ENCODE data around the gene OTULIN.

OTULIN gene

GRCh38 chr5:14702238-14702839, 37.8 kb downstream of the OTULIN start:
- no peaks in the 10 kb centered on the region for H3K27me3 ChIP-seq (ENCODE audit: insufficient read depth, low read length, poor library complexity, severe bottlenecking)
- TF ChIP-seq, protein P1, sequence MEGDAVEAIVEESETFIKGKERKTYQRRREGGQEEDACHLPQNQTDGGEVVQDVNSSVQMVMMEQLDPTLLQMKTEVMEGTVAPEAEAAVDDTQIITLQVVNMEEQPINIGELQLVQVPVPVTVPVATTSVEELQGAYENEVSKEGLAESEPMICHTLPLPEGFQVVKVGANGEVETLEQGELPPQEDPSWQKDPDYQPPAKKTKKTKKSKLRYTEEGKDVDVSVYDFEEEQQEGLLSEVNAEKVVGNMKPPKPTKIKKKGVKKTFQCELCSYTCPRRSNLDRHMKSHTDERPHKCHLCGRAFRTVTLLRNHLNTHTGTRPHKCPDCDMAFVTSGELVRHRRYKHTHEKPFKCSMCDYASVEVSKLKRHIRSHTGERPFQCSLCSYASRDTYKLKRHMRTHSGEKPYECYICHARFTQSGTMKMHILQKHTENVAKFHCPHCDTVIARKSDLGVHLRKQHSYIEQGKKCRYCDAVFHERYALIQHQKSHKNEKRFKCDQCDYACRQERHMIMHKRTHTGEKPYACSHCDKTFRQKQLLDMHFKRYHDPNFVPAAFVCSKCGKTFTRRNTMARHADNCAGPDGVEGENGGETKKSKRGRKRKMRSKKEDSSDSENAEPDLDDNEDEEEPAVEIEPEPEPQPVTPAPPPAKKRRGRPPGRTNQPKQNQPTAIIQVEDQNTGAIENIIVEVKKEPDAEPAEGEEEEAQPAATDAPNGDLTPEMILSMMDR (conservative IDR thresholded peaks at IDR 0.05; ENCODE audit: low read length): no peak
- no peak for TF ChIP-seq EZH2phosphoT487 (IDR thresholded peaks at IDR 0.05; ENCODE audit: borderline replicate concordance)
- peaks cover 2% of the 10 kb centered on the region; the same call in 1 of the 2 replicates for H3F3A ChIP-seq (ENCODE audit: low read depth)
- no peaks in the 10 kb centered on the region for H3K9me3 ChIP-seq (ENCODE audit: insufficient read depth, low read depth, low read length)
- peaks cover 3% of the 10 kb centered on the region; the same call in 1 of the 2 replicates for H3K79me2 ChIP-seq (ENCODE audit: insufficient read depth, low read length)
- peaks cover 20% of the 10 kb centered on the region for H3K4me1 ChIP-seq (ENCODE audit: insufficient read depth, low read length, poor library complexity, severe bottlenecking)
- peaks cover 51% of the 10 kb centered on the region; the same call in 1 of the 2 replicates for H3K36me3 ChIP-seq (ENCODE audit: insufficient read depth, low read length)
- H3K4me3 ChIP-seq (ENCODE audit: low read length, poor library complexity, severe bottlenecking): no peak overlapping the region
- H3K4me2 ChIP-seq (ENCODE audit: low read depth, low read length, poor library complexity, severe bottlenecking): no peak overlapping the region
- no peaks in the 10 kb centered on the region for H3K9me2 ChIP-seq (replicated peaks; ENCODE audit: low read depth, low read length)
- H3K9ac ChIP-seq (ENCODE audit: low read depth, low read length, poor library complexity, severe bottlenecking): no peak overlapping the region
- no peak overlapping the region for H2AFZ ChIP-seq (ENCODE audit: low read length)
- H4K20me1 ChIP-seq (ENCODE audit: insufficient read depth, low read length, poor library complexity, severe bottlenecking): no peaks in the 10 kb centered on the region

- no peak overlapping the region for H3K9ac ChIP-seq (ENCODE audit: low read depth, low read length, poor library complexity, severe bottlenecking)
- H3K4me3 ChIP-seq (ENCODE audit: low read length, poor library complexity, severe bottlenecking): no peak overlapping the region
- H3K79me2 ChIP-seq (ENCODE audit: insufficient read depth, low read length): peaks cover 3% of the 10 kb centered on the region; the same call in 1 of the 2 replicates
- H3K27me3 ChIP-seq (ENCODE audit: insufficient read depth, low read length, poor library complexity, severe bottlenecking): no peaks in the 10 kb centered on the region
- peaks cover 20% of the 10 kb centered on the region for H3K4me1 ChIP-seq (ENCODE audit: insufficient read depth, low read length, poor library complexity, severe bottlenecking)
- H3K36me3 ChIP-seq (ENCODE audit: insufficient read depth, low read length): peaks cover 55% of the 10 kb centered on the region; the same call in 1 of the 2 replicates
- no peaks in the 10 kb centered on the region for H3K9me3 ChIP-seq (ENCODE audit: insufficient read depth, low read depth, low read length)
- H3K9me2 ChIP-seq (replicated peaks; ENCODE audit: low read depth, low read length): no peaks in the 10 kb centered on the region
- H4K20me1 ChIP-seq (ENCODE audit: insufficient read depth, low read length, poor library complexity, severe bottlenecking): no peaks in the 10 kb centered on the region
- no peak overlapping the region for H3K4me2 ChIP-seq (ENCODE audit: low read depth, low read length, poor library complexity, severe bottlenecking)
- H2AFZ ChIP-seq (ENCODE audit: low read length): no peak overlapping the region
- TF ChIP-seq, protein P1 (conservative IDR thresholded peaks at IDR 0.05; ENCODE audit: low read length): no peak
- no peak for TF ChIP-seq EZH2phosphoT487 (IDR thresholded peaks at IDR 0.05; ENCODE audit: borderline replicate concordance)
- H3F3A ChIP-seq (ENCODE audit: low read depth): peaks cover 2% of the 10 kb centered on the region; the same call in 1 of the 2 replicates
Measured at GRCh38 chr5:14705556-14705955, 41.0 kb downstream of the OTULIN start.

DNA sequence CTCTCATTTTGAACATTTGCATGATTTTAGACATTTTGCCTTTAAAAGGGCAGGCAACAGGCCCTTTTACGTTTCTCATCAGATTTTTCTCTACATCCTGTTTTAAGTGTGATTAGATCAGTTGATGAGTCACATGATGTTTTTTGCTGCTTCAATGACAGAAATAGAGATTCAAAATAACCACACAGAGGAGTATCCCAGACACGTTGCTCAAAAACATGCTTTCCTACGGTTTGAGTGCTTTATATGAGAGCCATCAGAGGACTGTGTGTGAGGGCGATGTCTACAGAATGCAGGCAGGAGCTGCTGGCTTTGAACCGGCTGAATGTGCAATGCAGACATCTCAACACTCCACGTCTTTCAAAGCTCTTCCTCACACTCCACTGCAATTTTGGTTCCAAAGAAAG, 42.1 kb downstream of the OTULIN start:
- peaks cover 66% of the 10 kb centered on the region; the same call in 1 of the 2 replicates for H3K36me3 ChIP-seq (ENCODE audit: insufficient read depth, low read length)
- no peak overlapping the region for H3K4me3 ChIP-seq (ENCODE audit: low read length, poor library complexity, severe bottlenecking)
- H3K4me1 ChIP-seq (ENCODE audit: insufficient read depth, low read length, poor library complexity, severe bottlenecking): peaks cover 13% of the 10 kb centered on the region
- H2AFZ ChIP-seq (ENCODE audit: low read length): no peak overlapping the region
- H4K20me1 ChIP-seq (ENCODE audit: insufficient read depth, low read length, poor library complexity, severe bottlenecking): no peaks in the 10 kb centered on the region
- H3K4me2 ChIP-seq (ENCODE audit: low read depth, low read length, poor library complexity, severe bottlenecking): peak overlapping the region; percentile 39
- TF ChIP-seq, protein P1 (conservative IDR thresholded peaks at IDR 0.05; ENCODE audit: low read length): no peak
- no peak for TF ChIP-seq EZH2phosphoT487 (IDR thresholded peaks at IDR 0.05; ENCODE audit: borderline replicate concordance)
- H3K27me3 ChIP-seq (ENCODE audit: insufficient read depth, low read length, poor library complexity, severe bottlenecking): no peaks in the 10 kb centered on the region
- H3F3A ChIP-seq (ENCODE audit: low read depth): peaks cover 2% of the 10 kb centered on the region; the same call in 1 of the 2 replicates
- no peaks in the 10 kb centered on the region for H3K9me3 ChIP-seq (ENCODE audit: insufficient read depth, low read depth, low read length)
- H3K79me2 ChIP-seq (ENCODE audit: insufficient read depth, low read length): peaks cover 3% of the 10 kb centered on the region; the same call in 1 of the 2 replicates
- no peaks in the 10 kb centered on the region for H3K9me2 ChIP-seq (replicated peaks; ENCODE audit: low read depth, low read length)
- H3K9ac ChIP-seq (ENCODE audit: low read depth, low read length, poor library complexity, severe bottlenecking): no peak overlapping the region
